Activated CD8-positive, alpha-beta memory T cell treated with anti-CD3 and anti-CD28 coated beads for 1 hour (primary cell): ENCODE measurements around the gene OSBP2.

Experiments used
- DNase-seq, 2 donors: peaks; one replicate each; pipeline ENCODE4 v3.0.0-alpha.2; 2020; ENCODE audit warnings: low read depth in 1 of 2; ENCODE audit errors: extremely low read depth in 1 of 2

OSBP2 gene

DNA sequence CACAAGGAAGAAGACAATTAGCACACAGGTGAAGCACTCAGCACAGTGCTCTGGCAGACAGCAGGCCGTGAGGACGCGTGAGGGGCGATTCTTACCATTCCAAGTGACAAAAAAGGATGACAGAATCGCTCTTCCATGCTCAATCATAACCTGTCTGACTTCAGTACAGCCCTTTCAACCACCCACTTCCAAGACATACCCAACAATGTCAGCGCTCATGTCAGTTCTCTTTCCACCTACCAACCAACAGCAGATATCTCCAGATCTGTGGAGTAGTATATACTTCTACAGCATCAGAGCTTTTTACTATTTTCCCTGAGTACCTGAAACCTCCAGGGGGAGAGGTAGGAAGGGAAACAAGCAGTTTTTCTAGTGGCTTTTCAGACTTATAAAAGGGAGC is 233.7 kb downstream of the OSBP2 start:
- DNase-seq, result no peak

DNA sequence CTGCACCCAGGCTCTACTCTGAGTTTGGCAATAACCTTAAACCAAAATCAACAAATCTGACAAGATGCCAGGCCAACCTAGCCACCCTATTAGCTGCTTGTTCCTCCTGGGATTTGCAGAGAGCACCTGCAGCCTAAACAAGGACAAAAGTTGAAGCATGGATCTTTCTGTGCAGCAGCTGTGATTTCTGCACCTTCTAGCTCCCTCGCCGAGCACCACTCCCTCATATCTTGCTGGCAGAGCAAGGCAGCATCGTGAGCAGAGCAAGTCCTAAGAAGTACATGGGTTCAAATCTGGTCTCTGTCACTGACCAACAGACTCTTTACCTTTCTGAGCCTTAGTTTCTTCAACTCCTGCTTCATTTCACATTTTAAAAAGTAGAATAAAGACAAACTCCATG is 235.6 kb downstream of the OSBP2 start:
- no peak for DNase-seq

DNA sequence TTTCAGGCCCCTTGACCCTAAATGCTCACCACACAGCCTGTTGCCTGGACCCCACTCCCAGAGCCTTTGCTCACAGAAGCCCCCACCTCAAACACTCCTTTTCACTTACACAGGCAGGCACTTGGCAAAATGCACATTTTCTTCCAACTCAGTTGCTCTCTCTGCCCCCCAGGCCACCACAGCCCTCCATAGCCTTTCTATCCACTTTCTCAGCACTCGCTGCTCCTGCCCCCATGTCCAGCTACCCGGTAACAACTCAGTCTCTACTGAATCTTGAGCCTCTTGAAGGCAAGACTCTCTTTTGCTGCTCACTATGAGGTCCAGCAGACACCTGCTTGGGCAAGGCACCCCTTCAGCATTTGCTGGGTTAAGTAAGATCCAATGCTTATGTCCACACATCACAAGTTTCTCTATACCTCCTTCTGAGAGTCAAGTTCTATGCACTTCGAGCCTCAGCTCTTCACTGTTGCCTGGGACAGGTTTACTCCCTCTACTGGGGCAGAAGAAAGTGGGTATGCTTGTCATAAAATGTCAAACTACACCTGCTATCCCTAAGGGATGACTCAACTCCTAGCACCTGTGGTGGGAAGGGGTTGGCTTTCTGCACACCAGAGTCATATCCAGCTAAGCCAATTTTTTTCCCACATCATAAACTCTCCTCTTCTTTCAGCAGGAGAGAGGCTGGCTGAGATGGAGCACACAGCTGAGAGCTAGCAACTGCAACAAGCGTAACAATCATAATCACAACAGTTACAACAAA is 237.0 kb downstream of the OSBP2 start:
- DNase-seq, result no peak

DNA sequence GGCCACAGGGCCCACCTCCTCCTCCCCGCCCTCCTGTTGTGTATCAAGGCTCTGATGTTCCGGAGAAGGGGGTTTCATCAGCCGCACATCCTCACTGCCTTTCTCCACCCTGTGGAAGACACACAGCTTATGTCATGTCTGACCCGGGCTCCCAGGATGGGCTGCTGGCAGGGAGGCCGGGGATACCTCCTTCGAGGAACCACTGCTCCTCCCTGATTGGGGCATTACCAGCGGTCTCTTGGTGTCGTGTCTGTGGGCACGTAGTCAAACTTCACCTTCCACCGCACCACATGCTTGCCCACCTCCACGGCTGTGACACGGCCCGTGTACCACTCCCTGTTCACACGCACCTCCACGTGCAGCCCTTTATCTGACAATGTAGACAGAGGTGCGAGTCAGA is 238.0 kb downstream of the OSBP2 start:
- DNase-seq, result no peak

DNA sequence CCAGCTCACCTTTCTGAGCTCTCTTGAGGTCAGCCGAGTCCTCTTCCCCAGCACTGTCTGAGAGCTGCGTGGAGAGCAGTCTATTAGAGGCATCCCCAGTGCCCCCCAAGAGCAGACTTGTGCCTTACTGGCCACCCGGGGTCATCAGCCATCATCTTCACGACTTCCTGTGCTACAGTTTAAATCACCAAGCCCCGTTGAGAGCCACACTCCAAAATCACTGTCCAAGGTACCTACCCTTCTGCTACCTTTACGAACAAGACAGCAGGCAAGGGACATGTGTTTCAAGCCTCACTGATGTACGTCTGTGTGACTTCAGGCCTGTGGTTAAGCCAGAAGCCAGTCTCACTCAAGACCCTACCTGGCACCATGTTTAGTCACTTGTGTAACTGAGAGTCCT is 238.8 kb downstream of the OSBP2 start:
- DNase-seq, result no peak

DNA sequence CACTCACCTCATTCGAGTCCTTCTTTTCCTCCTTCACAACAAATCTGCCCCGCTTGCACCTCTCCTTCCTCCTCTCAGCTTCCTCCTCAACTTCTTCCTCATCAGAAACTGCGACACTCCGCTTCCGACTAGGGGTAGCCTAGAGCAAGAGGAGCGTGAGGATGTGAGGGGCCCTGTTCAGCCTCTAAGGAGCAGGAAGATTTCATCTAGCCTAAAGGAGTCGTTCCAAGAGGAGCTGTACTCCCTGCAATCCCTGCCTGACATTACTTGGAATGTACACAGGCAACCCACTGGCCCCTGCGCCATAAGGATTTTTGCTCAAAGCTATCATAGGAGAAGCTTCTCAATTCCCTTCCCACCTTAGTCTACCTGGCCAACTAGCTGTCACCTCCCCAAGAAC is 239.4 kb downstream of the OSBP2 start:
- no peak for DNase-seq

DNA sequence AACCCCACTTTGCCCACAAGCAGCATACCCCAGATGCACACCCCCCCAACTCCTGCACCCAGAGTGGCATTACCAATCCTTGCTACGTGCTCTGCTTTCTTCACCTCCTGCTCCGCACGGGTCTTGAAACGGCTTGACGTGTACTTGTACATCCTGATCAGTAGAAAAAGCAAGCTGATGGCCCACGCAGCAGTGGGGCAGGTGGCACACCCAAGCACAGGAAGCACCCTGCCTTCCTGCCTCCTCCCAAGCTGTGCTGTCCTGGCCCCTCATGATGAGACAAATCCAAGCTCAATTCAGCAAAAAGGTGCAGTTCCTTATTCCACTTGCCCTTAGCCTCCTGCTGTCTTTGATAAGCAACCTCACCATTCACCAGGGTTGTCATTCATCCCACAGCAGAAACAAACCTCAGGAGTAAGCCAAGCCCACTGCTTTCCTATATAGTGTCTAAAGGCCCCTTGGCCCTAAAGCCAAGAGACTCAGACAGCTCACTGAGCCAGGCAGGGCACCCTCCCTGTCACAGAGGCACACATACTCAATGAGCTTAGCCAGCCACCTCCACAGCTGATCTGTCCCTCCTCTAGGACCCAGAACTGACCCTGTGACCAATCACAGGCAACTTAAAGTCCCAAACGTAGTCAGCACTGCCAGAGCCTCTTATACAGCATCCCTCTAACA is 246.2 kb downstream of the OSBP2 start:
- no peak for DNase-seq

DNA sequence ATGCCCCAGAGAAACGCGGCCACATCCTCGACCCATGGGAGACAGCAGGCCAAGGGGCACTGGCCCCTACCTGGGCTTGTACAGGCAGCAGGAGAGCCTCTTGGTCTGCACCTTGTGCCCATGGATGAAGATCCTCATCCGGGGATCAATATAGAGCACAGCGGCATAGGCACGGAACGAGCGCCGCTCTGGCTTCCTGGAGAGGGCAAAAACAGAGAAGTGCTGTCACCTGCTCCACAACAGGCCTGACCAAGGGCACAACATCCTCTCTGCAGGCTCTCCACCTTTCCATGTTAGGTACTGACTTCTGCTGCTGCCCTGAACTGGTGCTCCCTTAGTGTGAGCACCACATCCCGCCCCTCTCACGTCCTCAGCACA is 246.7 kb downstream of the OSBP2 start:
- DNase-seq, result no peak

DNA sequence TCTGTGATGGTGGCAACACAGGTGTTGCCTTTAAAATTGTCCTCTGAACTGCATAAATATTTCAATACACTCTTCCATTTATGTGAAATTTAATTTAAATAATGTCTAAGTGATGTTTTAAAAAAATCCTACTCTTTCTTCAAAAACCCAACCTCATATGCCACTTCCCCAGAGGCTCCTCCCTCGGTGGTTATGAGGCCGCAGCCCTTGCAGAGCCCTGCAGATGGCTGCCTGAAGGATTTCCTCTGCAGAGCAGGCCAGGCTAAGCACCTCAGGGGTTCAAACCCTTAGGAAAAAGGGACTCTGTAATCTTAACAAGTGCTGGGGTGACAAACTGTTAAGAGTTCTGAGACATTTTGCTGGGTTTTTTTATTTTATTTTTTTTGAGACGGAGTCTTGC is 248.7 kb downstream of the OSBP2 start:
- peak in 1 of 2 donors; percentile 37 for DNase-seq

DNA sequence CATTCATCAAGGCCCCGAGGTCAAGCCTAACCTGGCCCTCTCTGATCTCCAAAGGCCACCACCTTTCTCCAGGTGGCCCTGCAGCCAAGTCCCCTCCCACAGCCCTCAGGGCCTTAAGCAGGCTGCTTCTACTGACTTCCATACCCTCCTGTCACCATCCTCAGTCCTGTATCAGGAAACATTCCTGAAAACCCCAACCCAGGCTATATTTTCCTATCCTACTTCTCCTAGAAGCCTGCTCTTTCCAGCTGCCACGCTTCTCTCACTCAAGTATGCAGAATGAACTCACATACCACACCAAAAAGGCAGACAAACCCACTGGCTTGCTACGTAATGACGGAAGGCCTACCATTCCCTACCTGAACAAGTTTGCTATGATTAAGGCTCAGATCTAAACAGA is 250.3 kb downstream of the OSBP2 start:
- no peak for DNase-seq

DNA sequence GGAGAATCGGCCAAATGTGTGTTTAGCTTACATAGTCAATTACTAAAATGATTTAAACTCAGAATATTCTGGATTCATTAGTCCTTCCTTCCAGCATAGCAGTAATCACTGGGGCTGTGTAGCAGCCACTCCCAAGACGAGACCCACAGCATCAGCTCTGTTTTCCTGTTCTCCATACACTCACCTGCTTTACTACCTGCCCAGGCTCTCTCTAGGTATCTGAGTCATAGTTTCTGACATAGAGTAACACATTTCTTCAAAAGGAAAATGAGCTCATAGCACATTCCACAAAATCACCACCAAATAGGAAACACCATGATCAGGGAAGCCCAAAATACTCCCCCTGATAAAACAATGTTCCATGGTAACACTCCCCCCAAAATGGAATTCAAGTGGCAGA is 251.0 kb downstream of the OSBP2 start:
- no peak for DNase-seq

DNA sequence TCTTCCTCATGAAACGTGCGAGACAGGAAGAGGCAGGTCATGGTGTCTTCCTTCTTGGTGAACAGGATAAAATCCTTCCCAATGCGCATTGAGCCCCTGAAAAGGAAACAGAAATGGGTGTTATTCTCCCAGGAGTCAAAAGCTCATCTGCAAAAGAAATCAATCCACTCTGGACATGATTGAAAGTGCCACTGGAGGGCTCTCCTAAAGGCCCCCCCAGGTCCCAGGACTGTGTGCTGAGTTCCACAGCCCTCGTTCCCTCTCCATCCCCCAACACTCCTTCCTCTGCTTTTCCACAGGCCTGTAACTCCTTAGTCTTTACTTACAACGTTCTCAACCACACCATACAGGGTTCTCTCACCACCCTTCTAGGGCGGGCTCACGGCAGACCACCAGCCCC is 251.7 kb downstream of the OSBP2 start:
- DNase-seq, result no peak

DNA sequence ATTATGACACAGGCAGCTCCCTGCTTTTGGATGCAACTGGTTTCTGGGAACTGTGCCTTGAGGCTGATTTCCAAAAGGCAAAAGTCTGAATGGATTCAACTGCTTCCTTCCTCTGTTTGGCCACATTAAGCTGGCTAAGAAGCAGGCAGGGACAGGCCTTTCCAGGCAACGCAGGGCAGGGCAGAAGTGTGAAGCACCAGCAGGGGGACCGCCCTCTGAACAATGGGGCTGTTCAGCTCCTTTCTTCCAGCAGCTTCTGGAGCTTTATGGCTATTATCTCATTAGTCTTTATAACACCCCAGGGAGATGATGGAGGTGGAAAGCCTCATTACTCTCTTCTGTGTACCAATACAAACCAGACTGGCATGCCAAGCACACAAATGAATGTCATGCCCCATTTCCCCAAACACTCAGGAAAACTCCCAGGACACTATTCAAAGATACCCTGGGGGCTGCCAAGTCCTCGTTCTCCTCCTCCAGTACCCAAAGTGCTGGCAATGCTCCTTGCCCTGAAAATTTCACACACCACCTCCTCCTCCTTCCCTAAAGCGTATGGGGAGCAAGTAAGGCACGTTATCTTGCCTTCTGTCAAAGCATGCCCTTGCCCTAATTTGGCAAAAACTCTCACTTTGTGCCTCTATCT is 252.6 kb downstream of the OSBP2 start:
- DNase-seq, result no peak

DNA sequence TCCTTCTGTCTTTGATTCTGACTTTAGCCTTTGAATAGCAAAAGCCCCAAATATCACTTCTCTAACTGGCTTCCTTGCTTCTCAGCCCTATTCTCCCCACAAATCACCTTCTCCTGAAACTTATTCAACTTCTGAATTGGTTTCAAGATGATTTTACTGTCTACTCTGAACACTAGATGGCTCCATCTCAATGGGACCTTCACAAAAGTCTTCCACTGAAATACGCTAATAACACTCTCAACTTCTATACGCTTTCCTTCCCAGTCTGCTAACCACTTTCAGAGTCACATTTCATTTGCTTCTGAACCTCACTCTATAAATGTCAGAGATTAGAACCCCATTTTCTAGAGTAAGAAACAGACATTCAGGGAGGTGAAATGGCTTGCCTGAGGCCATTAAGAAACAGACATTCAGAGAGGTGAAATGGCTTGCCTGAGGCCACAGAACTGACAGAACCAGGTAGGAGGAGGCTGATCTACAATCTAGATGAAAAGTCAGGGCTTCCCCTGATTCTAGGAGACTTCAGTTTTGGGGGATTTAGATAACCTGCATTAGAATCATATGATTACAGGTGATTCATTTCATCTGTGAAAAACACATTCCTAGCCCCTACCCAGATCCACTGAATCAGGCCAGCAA is 253.3 kb downstream of the OSBP2 start:
- DNase-seq, result no peak

DNA sequence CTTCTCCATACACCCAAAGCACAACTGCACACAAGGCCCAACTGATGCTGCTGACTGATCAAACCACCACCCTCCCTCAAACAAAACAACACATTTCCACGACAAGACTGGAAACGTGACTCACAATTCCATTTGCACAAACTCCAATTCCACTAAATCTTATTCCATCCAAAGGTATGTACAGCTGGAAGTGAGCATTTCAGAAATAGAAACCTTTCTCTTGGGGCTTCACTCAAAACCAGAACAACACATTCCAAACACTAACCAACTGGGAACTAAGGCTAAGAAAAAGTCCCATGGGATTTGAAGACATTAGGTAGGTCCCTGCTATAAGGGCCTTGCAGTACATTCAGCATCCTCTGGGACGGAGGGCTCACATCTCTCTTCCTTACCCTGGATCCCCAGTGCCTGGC is 254.3 kb downstream of the OSBP2 start:
- no peak for DNase-seq

DNA sequence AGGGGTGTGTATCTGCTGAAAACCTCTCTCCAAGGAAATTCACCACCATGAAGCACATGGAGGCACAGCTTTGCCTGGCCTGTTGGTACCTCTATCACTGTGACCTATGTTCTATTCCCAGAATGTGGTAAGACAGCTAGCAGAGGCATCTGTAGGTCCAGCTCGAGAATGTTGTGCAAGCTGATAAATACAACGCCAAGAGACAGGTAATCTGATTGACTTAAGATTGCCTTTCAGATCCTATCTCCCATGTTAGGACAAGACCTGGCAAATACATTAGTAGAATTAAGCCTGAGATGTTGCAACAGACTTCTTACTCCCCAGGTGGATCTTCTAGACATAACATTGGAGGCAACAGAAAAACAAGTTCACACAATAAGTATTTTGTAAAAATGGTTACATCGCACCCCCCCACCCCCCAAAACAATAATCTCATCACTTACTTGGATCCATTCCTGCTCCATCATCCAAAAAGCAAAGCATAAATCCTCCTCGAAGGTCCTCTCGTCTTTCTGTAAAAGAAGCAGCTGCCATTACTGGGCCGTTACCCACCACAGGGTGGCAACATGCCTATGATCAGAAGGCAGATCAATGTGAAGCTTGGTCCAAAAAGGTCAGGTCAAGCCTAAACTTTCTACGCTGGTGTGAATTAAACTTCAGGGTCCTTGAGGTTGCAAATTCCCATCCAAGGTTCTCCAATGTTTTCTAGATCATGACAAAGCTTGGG is 255.4 kb downstream of the OSBP2 start:
- DNase-seq, result no peak

DNA sequence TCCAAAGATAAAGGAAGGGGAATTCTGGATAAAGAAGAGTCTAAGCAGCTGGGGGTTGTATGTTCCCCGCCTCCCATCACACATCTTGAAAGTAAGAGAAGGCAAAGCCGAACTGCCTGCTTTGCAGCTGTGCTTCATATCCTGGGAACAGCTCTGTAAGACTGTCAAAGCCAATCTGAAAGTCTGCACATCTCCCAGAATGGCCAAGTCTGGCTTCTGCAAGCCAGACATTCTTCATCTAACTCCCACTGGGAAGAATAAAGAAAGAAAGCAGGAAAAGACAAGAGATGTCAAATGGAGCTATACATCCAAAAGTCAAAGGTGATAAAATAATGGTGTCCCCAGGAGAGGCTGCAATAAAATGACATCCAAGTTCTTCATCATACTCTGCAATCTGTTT is 258.5 kb downstream of the OSBP2 start:
- DNase-seq, result no peak

DNA sequence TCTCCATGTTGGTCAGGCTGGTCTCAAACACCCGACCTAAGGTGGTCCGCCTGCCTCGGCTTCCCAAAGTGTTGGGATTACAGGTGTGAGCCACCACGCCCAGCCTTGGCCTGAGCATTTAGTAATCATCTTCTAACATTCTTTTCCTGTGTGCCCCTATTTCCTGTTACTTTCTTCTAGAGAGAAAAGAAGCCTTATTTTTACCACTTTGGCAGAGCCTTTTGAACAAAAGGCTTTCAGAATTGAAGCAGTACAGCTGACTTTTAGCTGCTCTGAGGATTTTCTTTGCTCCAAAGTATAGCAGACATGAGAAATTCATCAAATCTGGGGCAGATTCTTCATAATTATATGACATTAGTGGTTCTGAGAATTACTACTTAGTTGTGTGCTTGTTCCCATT is 260.5 kb downstream of the OSBP2 start:
- DNase-seq, result no peak
